ENCODE data around the gene EHMT1.

- TF ChIP-seq CTCF (IDR thresholded peaks at IDR 0.05; ENCODE audit: low read length) (no peak), EZH2 (IDR thresholded peaks at IDR 0.05; ENCODE audit: borderline replicate concordance, low read length) (no peak)
Measured at GRCh38 chr9:137762414-137763061, 143.7 kb downstream of the EHMT1 start.

All from OCI-LY1 (cell line).